Stimulated activated CD8-positive, alpha-beta memory T cell treated with anti-CD3 and anti-CD28 coated beads, Interleukin-12 subunit alpha, Interleukin-12 subunit beta, amount 100 ng/mL, for 24 hours (primary cell): ENCODE measurements around the gene DOCK2.

ENCODE experiments used
- DNase-seq: peaks from one replicate; pipeline ENCODE4 v3.0.0-alpha.2; 2020; ENCODE audit errors: extremely low read depth

The DOCK2 gene

DNA sequence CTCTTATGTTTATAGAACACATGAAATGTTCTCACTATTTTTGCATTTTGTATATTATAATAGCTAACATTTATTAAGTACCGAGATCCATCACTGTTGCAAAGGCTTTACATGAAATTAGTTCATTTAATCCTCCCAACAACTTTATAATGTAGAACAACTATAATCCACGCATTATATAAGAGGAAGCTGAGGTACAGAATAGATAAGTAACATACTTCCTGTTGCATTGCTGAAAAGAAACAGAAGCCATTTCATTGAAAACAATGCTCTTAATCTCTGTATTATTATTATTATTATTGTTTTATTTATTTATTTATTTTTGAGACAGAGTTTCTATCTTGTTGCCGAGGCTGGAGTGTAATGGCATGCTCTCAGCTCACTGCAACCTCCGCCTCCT lies 351.1 kb downstream of the DOCK2 start:
- DNase-seq = no peak

GRCh38 chr5:169988947-169989346 lies 351.9 kb downstream of the DOCK2 start:
- no peak for DNase-seq

DNA sequence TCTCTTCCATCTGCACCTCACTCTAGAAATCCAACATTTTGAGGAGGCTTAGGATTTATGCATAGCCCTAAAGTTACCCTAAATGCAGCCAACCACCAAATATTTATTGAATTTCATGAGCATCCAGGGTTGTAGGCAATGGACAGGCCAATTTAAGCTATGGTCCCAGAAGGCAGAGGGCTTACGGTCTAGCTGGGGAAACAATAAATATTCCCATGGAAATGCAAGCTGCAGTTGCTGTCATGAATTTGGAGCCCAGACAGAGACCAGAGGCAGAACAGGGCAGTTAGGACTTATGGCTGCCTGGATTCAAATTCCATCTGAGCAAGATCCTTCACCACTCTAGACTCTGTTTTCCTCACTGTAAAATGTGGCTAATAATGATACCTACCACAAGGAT lies 352.3 kb downstream of the DOCK2 start:
- DNase-seq = no peak

GRCh38 chr5:169991115-169991869 lies 354.2 kb downstream of the DOCK2 start:
- DNase-seq = no peak

DNA sequence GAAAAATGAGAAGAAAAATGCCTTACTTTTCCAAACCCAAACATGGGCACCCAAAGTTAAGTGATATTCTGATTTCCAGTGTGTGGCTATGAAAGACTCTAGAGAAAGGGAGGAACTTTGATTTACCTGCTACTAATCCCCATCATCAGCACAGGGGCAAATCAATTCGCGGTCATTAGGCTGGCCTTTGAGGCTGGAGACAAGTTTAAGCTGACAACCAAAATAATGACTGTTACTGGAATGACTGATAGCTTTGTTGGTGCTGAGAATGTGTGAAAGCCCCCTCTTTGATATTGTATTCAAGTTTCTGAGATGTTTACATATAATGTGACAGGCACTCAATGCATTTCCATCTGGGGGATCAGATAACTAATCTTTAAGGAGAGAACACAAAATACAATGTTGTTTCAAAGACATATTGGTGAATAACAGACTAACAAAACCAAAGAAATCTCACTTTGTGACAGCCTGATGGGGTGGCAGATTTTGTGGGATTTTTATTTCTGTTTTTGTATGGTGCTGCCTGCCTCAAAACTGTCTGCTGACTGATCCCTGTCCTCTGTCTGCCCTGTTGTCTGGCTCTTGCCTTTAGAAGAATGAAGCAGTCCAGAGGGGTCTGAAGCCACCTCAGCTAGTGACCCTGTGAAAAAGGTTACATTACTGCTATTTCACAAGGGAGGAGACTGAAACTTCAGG lies 355.9 kb downstream of the DOCK2 start:
- DNase-seq = no peak

DNA sequence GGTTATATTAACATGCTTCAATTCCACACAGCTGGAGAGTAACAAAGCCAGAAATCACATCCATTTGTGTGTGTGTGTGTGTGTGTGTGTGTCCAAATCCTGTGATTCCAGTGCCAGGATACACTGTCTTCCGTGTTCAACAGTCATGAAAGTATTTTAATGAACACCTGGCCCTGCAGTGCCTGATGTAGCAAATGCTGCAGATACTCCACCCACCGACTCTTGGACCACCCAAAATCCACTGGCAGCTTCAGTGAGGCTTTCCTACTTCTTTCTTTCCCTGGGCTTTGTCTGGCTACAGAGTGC lies 356.4 kb downstream of the DOCK2 start:
- no peak for DNase-seq

DNA sequence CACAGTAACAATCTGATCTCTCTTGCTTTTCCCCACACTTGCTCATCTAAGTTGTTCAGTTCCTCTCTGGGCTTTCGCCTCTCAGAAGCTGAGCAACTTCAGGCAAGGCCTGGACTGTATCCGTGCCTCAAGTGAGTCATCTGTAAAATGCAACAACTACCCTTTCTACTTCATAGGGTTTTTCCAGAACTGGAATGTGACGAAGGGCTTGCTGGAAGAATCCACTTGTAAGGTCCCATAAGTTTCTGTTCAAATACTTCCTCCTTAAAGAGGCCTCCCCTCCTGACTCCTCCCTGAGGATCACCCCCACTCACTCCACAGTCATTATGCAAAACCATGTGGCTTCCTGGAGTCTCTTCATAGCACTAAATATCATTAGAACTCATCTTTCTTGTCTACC lies 360.7 kb downstream of the DOCK2 start:
- DNase-seq = no peak

- no peak for DNase-seq
These were observed 362.5 kb downstream of the DOCK2 start for GRCh38 chr5:169999621-170000020.

DNA sequence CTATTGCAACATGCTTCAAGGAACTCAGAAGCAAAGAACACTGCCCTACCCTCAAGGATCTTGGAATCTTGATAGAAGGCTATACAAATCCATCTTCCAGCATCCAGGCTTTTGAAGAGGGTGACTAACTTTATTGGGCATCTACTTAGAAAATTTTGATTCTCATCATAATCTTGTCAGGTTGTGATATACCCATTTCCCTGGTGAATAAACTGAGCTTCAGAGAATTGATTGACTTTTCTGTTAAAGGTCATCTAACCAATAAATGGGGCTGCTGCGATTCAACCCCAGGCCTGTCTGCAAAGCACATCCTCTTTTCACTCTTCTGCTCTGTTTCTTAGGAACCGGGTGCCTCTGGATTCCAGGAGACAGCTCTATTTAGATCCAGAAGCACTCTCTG lies 363.1 kb downstream of the DOCK2 start:
- DNase-seq = no peak

DNA sequence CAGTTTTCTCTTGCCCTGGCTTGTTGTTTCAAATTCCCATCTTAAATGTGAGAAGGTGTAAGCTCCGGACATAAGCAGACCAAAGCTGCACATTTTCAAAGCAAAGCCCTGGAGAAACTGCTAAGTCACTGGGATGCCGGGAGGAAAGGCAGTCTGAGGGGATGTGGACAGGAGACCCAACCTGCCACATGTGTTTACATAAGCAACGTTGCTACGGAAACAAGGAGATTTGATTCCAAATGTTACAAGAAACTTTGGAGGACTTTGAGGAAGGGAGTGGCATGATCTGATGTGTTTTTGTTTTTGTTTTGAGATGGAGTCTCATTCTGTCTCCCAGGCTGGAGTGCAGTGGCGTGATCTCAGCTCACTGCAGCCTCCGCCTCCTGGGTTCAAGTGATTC lies 368.9 kb downstream of the DOCK2 start:
- DNase-seq = no peak

- no peak for DNase-seq
These were observed 371.3 kb downstream of the DOCK2 start for GRCh38 chr5:170008376-170008775.

- no peak for DNase-seq
These were observed 373.5 kb downstream of the DOCK2 start for GRCh38 chr5:170010595-170010994.

DNA sequence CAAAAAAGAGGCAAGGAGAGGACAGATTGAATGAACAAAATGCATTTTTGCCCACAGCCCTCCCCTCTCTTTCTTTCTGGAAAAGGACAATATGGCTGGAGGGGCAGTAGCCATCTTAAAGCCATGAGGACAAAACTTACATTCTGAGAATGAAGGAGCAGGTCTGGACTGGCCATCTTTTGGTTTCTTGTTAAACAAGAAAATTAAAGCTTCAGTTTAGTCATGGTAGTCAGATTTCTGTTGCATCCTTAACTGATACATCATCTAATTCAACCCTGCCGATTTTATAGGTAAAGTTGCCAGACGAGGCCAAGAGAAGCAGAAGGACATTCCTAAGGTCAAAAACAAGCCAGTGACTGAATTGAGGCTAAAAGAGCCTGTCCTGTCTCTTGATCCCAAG lies 374.7 kb downstream of the DOCK2 start:
- no peak for DNase-seq

- DNase-seq = no peak
These were observed 375.5 kb downstream of the DOCK2 start for GRCh38 chr5:170012622-170013021.

DNA sequence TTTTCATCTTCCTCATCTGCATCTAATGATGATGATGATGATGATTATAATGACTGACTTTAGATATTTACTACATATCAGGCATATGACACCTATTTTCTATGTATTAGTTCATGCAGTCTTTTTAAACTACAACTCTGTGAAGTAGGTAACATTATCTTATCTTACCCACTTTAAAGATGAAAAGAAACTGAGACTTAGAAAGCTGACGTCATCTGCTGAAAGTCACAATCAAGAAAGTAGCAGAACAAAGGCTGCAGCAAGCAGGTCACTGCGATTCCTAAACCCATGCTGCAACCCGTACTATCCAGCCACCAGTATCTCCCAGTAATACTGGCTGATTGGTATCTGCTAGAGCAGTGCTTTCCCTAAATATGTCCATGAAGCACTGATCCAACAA lies 383.3 kb downstream of the DOCK2 start:
- DNase-seq = no peak

- DNase-seq = no peak
These were observed 384.4 kb downstream of the DOCK2 start for GRCh38 chr5:170021506-170021905.

GRCh38 chr5:170025853-170026252 lies 388.8 kb downstream of the DOCK2 start:
- DNase-seq = no peak

- DNase-seq = no peak
These were observed 391.0 kb downstream of the DOCK2 start for GRCh38 chr5:170028124-170028523.

DNA sequence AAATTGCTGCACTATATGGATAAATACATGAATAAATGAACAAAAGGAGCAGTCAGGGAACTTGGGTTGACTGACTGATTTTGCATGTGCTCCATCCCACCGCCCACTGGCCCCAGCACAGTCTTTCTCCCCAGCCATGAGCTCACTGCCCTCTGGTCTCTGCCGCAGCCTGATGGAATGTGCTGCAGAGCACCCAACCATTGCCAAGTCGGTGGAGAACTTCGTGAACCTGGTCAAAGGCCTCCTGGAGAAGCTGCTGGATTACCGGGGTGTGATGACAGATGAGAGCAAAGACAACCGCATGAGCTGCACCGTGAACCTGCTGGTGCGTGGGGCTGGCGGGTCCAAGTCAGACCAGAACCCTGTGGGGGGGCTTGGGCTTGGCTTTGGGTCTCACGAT lies 397.2 kb downstream of the DOCK2 start:
- no peak for DNase-seq

GRCh38 chr5:170038241-170038640 lies 401.2 kb downstream of the DOCK2 start:
- DNase-seq = no peak

DNA sequence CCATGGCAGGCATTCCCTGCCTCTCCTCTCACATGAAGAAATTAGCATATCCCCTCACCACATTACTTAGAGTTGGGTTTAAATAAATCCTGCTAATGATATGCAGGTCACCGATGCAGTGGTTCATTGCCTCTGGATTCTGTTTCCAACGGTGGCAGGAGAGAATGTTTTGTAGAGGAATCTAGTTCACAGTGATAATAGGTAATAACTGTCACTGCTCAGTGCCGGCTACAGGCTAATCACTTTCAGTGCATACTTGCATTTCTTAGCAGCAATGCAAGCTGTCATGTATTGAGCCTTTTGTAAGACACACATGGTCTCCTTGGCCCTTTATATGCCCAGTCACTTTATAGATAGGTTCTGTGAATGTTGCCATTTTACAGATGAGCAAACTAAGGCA lies 402.8 kb downstream of the DOCK2 start:
- DNase-seq = no peak

- no peak for DNase-seq
These were observed 409.2 kb downstream of the DOCK2 start for GRCh38 chr5:170046241-170046640.

- DNase-seq = no peak
These were observed 412.6 kb downstream of the DOCK2 start for GRCh38 chr5:170049713-170050112.

DNA sequence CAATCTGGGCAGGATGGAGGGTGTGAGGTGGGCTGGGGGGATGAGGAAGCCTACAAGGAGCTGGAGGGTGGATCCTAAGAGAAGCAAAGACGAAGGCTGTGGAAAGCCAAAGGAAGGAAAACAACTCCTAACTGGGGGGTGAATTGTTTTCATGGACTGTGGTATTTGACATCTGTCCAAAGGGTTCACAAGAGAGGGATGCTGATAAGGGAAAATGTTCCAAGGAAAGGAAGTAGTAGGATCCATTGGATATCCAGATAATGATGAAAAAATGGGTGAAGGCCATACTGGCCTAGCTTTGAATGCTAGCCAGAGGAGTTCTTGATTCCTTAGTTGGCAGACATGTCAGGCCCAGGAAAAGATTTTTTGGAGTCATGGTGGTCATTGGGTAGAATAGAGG lies 416.8 kb downstream of the DOCK2 start:
- DNase-seq = no peak
